ENCODE data around the gene CHAMP1. TPM values are rescaled to one million over a fixed set of nuclear protein-coding genes. Genes with fewer than 3 reads are reported as not detected.

Gene CHAMP1
- total and polyA plus RNA-seq, 2 donors (not counting 3 experiments of a cell fraction or from before 2014, with no cell fraction given): 19.2 to 24.1 TPM

- Histone ChIP-seq H3K36me3 (ENCODE audit: control insufficient read depth in 2 of 2, extremely low read depth in 1 of 2, insufficient read depth in 2 of 2, low read length in 2 of 2) (peaks cover 15 to 21% of the 10 kb centered on the region in 2 experiments), H3K4me3 (replicated peaks in 1 of 3; ENCODE audit: insufficient read depth in 1 of 3, low read depth in 1 of 3, low read length in 3 of 3) (no peak overlapping the region), H3K4me1 (ENCODE audit: control insufficient read depth, extremely low read depth, insufficient read depth, low read length) (peaks cover 6% of the 10 kb centered on the region), H3K4me2 (ENCODE audit: insufficient read depth, low read length) (no peak overlapping the region), H3K79me2 (ENCODE audit: control insufficient read depth, insufficient read depth, low read length) (peaks cover 23% of the 10 kb centered on the region), H3K27ac (ENCODE audit: insufficient read depth, low read depth, low read length) (no peak overlapping the region), H3K9me3 (replicated peaks; ENCODE audit: control insufficient read depth, insufficient read depth, low read length) (no peaks in the 10 kb centered on the region), H3K9ac (replicated peaks; ENCODE audit: extremely low read depth, insufficient read depth, low read length) (no peak overlapping the region), H4K20me1 (replicated peaks; ENCODE audit: control insufficient read depth, extremely low read depth, insufficient read depth, low read length) (no peaks in the 10 kb centered on the region), H3K27me3 (ENCODE audit: control insufficient read depth in 2 of 2, insufficient read depth in 2 of 2, low read length in 2 of 2) (no peaks in the 10 kb centered on the region), H2AFZ (ENCODE audit: low read depth, low read length) (no peak overlapping the region), H3K9me1 (replicated peaks; ENCODE audit: control insufficient read depth, extremely low read depth, insufficient read depth, low read length) (no peaks in the 10 kb centered on the region)
- BruUV-seq (replicated peaks): no TSS peak
- CTCF ChIA-PET: no interaction called here
- intact Hi-C loops (cut with micrococcal nuclease) (no loop called here), dilution Hi-C loops (cut with MboI; ENCODE audit: extremely low pct_ligation_motif_present, low sequenced_read_pairs) (no loop called here)
- DNase-seq (ENCODE audit: low read depth, low spot score) (no peak), FAIRE-seq (no peak)
- no peak for TF ChIP-seq EZH2 (IDR thresholded peaks at IDR 0.05; ENCODE audit: borderline replicate concordance, low read depth, low read length, severe bottlenecking)
- TF ChIP-seq JUN (IDR thresholded peaks at IDR 0.05; ENCODE audit: borderline replicate concordance, insufficient read depth, insufficient read length, low read depth): no peak
- no peak for TF ChIP-seq FOS (IDR thresholded peaks at IDR 0.05; ENCODE audit: borderline replicate concordance, insufficient read depth, low read length)
- TF ChIP-seq CTCF (IDR thresholded peaks at IDR 0.05; ENCODE audit: extremely low read depth in 1 of 2, insufficient read depth in 1 of 2, low read depth in 1 of 2, low read length in 2 of 2): no peak
- TF ChIP-seq POLR2AphosphoS5 (IDR thresholded peaks at IDR 0.05; ENCODE audit: insufficient read depth, low read depth, low read length): no peak
- TF ChIP-seq MAX (IDR thresholded peaks at IDR 0.05; ENCODE audit: insufficient read depth, insufficient read length): no peak
- TF ChIP-seq POLR2A (IDR thresholded peaks at IDR 0.05; ENCODE audit: low read depth, low read length): no peak
- TF ChIP-seq MYC (IDR thresholded peaks at IDR 0.05; ENCODE audit: low read depth, low read length): no peak
- TF ChIP-seq GATA2 (IDR thresholded peaks at IDR 0.05; ENCODE audit: insufficient read depth, insufficient read length, low read depth, low read length): no peak
- POLR2A ChIA-PET: no interaction called here
Observed at GRCh38 chr13:114323349-114323748, 9.0 kb downstream of the CHAMP1 start.

Measured in endothelial cell of umbilical vein (primary cell).